Naive B cell (primary cell): ENCODE data around the gene TXNL4B. TPM values are rescaled to one million over a fixed set of nuclear protein-coding genes. Genes with fewer than 3 reads are reported as not detected.
A peak's percentile ranks its signal among the peaks of the same experiment; 100 is the strongest.
"Not testable (repeated sequence)": the region's sequence is repeated elsewhere in the genome, so short reads cannot be mapped to it uniquely, and the experiment has no call there.

Source experiments
- ATAC-seq, 2 donors: fragments of 150-1000 bp; cut with Tn5 transposase; 2 replicates each; pipeline ENCODE4 v1.10.0; 2021; ENCODE audit warnings: low read depth in 2 of 2, mild to moderate bottlenecking in 2 of 2, moderate library complexity in 2 of 2
- DNase-seq: peaks from one replicate; pipeline ENCODE4 v3.0.0; 2022
- H3K27ac Mint-ChIP-seq, 6 donors: one replicate each; pipeline ENCODE4 v1.8.0; 2020 to 2022; ENCODE audit warnings: mild to moderate bottlenecking in 6 of 6, mixed read lengths in 6 of 6, moderate library complexity in 5 of 6, inconsistent platforms in 2 of 6
- H3K27me3 Mint-ChIP-seq, 3 donors: one replicate each; pipeline ENCODE4 v1.8.0; 2021 to 2022; ENCODE audit warnings: mixed read lengths in 3 of 3, mild to moderate bottlenecking in 1 of 3
- H3K36me3 Mint-ChIP-seq, 2 donors: one replicate each; pipeline ENCODE4 v1.8.0; 2020 to 2022; ENCODE audit warnings: mixed read lengths in 2 of 2, inconsistent platforms in 1 of 2, mild to moderate bottlenecking in 1 of 2
- H3K4me1 Mint-ChIP-seq, 3 donors: one replicate each; pipeline ENCODE4 v1.8.0; 2020 to 2022; ENCODE audit warnings: mixed read lengths in 3 of 3, inconsistent platforms in 1 of 3, mild to moderate bottlenecking in 1 of 3, moderate library complexity in 1 of 3
- H3K4me3 Mint-ChIP-seq, 8 donors: one replicate each; pipeline ENCODE4 v1.8.0; 2020 to 2022; ENCODE audit warnings: mild to moderate bottlenecking in 8 of 8, mixed read lengths in 8 of 8, moderate library complexity in 8 of 8, inconsistent platforms in 2 of 8
- H3K9me3 Mint-ChIP-seq, 7 donors: one replicate each; pipeline ENCODE4 v1.8.0; 2020 to 2022; ENCODE audit warnings: mixed read lengths in 7 of 7, mild to moderate bottlenecking in 5 of 7, inconsistent platforms in 2 of 7, moderate library complexity in 1 of 7
- polyA plus RNA-seq, 6 donors: library from polyadenylated mRNA; unstranded; fragments of 300-500 nt; fragmentation: Illumina TruSeq; gene quantifications; one replicate each; pipeline ENCODE4 v1.2.3, GENCODE V29; 2021; ENCODE audit warnings: low read depth in 6 of 6

Gene TXNL4B
- polyA plus RNA-seq, 6 donors from 2014 or later, result 11.1 to 19.8 (median 16.0) TPM

- peaks cover 5 to 15% (median 10%) of the 10 kb centered on the region in 7 donors for H3K9me3 Mint-ChIP-seq
- peak within 1 kb of the TSS in 1 of 8 donors; percentile 35 for H3K4me3 Mint-ChIP-seq
- not testable (repeated sequence) for H3K36me3 Mint-ChIP-seq, H3K27me3 Mint-ChIP-seq, H3K27ac Mint-ChIP-seq, DNase-seq, ATAC-seq, H3K4me1 Mint-ChIP-seq
These were observed 39.1 kb downstream of the TXNL4B start, which contains the start of gene HP for GRCh38 chr16:72054254-72054847. Gene HP (plus strand): TSS chr16:72054505. CDS start chr16:72054653, 148 bp downstream.

DNA sequence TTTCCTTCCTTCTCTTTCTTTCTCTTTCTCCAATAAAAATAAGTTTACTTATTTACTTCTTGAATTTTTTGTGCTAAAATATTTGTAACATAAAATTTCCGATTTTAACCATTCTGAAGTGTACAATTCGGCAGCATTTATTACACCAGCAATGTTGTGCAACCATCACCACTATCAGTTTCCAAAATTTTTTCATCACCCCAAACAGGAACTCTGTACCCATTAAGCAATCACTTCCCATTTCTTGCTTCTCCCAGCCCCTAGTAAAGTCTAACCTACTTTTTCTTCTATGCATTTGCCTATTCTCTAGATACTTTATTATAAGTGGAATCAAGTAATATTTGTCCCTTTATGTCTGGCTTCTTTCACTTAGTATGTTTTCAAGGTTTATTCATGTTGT is 41.6 kb downstream of the TXNL4B start:
- no peak for DNase-seq
- ATAC-seq, result no peak
- peaks cover 5 to 27% (median 17%) of the 10 kb centered on the region in 7 donors for H3K9me3 Mint-ChIP-seq

DNA sequence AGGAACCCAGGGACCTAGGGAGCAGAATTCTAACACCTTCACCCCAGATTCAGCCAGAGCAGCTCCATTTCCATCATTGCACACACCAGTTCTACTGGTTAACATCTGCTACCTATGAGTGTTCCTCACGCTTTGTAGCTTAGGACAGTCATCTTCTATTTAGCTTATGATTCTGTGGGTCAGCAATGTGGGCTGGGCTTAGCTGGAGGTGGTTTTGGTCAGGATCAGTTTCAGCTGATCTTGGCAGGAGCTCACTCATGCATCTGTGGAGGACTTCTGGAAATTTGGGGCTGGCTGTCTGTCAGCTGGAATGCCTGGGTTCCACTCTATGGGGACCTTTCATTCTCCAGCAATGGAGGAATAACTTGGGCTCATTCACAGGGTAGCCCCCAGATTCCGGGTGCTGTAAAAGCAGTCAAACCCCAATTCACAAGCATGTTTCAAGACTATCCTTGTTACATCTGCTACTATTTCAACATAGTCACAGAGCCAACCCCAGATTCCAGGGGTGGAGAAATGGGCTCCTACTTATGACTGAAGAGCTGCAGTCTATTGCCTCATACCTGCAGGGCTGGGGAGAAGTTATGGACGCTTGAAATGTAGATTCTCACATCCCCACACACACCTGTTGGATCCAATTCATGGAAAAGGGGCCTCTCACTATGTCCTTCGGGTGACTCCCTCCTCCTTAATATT is 42.5 kb downstream of the TXNL4B start:
- Mint-ChIP-seq H3K4me3 (no peak overlapping the region), H3K27ac (no peak overlapping the region), H3K27me3 (no peaks in the 10 kb centered on the region), H3K9me3 (peaks cover 5 to 27% (median 17%) of the 10 kb centered on the region in 7 donors), H3K36me3 (peaks cover 6 to 9% of the 10 kb centered on the region in 2 donors), H3K4me1 (no peaks in the 10 kb centered on the region)
- no peak for ATAC-seq
- DNase-seq, result no peak

More for the DNA sequence above, 41.6 kb downstream of the TXNL4B start:
- Mint-ChIP-seq H3K4me3 (no peak overlapping the region), H3K27ac (peak overlapping the region in 1 of 6 donors; percentile 1), H3K36me3 (peaks cover 6 to 9% of the 10 kb centered on the region in 2 donors), H3K4me1 (no peaks in the 10 kb centered on the region), H3K27me3 (no peaks in the 10 kb centered on the region)

DNA sequence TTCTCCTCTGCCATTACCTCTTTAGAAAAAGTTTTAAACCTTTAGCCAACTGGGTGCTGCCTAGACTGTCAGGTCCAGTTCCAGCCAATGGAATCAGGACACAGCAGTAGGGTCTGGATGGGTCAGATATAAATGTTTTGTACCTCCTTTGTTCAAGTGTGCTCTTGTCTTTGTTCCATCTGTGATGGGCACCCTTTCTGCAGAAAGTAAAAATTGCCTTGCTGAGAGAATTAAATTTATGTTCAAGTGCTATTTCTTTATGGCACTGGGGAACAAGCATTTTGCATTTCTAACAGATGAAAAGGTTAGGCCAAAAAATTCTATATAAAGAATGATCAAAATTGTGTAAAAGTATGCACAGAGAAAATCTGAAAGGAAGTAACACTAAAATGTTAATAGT is 44.3 kb downstream of the TXNL4B start:
- H3K27ac Mint-ChIP-seq, result no peak overlapping the region
- no peaks in the 10 kb centered on the region for H3K27me3 Mint-ChIP-seq
- peaks cover 6 to 9% of the 10 kb centered on the region in 2 donors for H3K36me3 Mint-ChIP-seq
- ATAC-seq, result no peak
- no peak for DNase-seq
- H3K9me3 Mint-ChIP-seq, result peaks cover 5 to 27% (median 17%) of the 10 kb centered on the region in 7 donors
- H3K4me1 Mint-ChIP-seq, result no peaks in the 10 kb centered on the region
- H3K4me3 Mint-ChIP-seq, result no peak overlapping the region

DNA sequence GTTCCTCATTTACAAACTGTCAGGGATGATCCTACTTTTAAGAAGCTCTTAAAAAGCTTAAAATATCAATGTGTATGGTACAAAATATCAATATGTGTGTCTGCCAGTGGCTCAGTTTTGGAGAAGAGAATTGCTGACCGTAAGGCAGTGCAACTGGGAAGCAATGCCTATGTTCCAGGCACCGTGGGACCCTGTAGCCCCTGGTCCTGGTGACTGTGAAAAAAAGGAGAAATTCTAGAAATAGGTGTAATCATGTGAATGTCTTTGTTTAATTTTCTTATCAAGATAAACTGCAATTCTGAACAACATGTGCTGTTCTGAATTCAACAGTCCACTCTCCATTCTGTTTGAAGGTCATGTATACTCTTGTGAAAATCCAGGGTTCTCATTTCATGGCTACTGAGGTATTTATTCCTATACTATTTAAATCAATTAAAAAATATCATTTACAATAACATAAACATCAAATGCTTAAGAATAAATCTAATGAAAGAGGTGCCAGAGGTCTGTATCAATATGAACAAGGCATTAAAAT is 48.5 kb downstream of the TXNL4B start:
- DNase-seq, result no peak
- Mint-ChIP-seq H3K4me1 (no peaks in the 10 kb centered on the region), H3K27me3 (no peaks in the 10 kb centered on the region), H3K36me3 (peaks cover 18 to 20% of the 10 kb centered on the region in 2 donors), H3K9me3 (peaks cover 2 to 21% (median 14%) of the 10 kb centered on the region in 7 donors), H3K4me3 (no peak overlapping the region), H3K27ac (no peak overlapping the region)
- ATAC-seq, result no peak

DNA sequence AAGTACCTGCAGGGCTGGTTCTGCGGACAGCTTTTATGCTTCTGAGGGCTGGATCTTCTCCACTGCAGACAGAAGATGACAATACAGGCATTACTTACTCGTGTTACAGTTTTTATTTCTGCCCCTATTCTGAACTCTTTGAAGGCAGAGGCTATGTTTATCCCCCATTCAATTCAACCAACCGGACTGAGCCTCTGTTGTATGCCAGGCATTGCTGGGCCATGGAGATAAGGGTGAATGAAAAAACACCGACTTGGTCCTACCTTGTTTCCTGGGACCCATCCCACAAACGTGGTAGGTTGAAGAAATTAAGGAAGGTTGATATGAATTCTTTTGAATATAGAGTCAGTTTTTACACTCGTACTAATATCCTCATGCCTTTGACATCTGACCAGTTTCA is 49.1 kb downstream of the TXNL4B start:
- DNase-seq (no peak), ATAC-seq (no peak)
- peaks cover 14 to 20% of the 10 kb centered on the region in 2 donors for H3K36me3 Mint-ChIP-seq
- H3K27me3 Mint-ChIP-seq, result no peaks in the 10 kb centered on the region
- H3K4me3 Mint-ChIP-seq, result no peak overlapping the region
- H3K9me3 Mint-ChIP-seq, result peaks cover 0 to 15% (median 10%) of the 10 kb centered on the region in 7 donors
- H3K27ac Mint-ChIP-seq, result no peak overlapping the region
- no peaks in the 10 kb centered on the region for H3K4me1 Mint-ChIP-seq

DNA sequence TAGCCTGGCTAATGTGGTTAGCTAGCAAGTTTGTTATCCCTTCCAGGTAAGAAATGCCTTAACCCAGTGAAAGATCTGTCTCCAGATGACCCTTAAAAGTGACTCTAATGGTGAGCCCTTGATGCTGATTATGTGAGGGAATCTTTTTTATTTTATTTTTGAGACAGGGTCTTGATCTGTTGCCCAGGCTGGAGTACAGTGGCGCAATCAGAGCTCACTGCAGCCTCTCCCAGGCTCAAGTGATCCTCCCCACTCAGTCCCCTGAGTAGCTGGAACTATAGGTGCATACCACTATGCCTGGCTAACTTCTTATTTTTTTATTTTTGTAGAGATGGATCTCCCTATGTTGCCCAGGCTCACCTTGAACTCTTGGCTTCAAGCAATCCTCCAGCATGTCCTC is 49.9 kb downstream of the TXNL4B start:
- H3K27ac Mint-ChIP-seq, result no peak overlapping the region
- H3K36me3 Mint-ChIP-seq, result peaks cover 14% of the 10 kb centered on the region in 2 donors
- no peaks in the 10 kb centered on the region for H3K4me1 Mint-ChIP-seq
- no peaks in the 10 kb centered on the region for H3K27me3 Mint-ChIP-seq
- no peak overlapping the region for H3K4me3 Mint-ChIP-seq
- H3K9me3 Mint-ChIP-seq, result peaks cover 0 to 8% (median 4%) of the 10 kb centered on the region in 7 donors
- ATAC-seq (no peak), DNase-seq (no peak)

- H3K27me3 Mint-ChIP-seq, result no peaks in the 10 kb centered on the region
- DNase-seq (no peak), ATAC-seq (no peak)
- peaks cover 14% of the 10 kb centered on the region in 2 donors for H3K36me3 Mint-ChIP-seq
- H3K27ac Mint-ChIP-seq, result no peak overlapping the region
- H3K4me3 Mint-ChIP-seq, result no peak overlapping the region
- H3K9me3 Mint-ChIP-seq, result peaks cover 0 to 8% (median 4%) of the 10 kb centered on the region in 7 donors
- no peaks in the 10 kb centered on the region for H3K4me1 Mint-ChIP-seq
These were observed 50.4 kb downstream of the TXNL4B start for GRCh38 chr16:72043058-72043457.

DNA sequence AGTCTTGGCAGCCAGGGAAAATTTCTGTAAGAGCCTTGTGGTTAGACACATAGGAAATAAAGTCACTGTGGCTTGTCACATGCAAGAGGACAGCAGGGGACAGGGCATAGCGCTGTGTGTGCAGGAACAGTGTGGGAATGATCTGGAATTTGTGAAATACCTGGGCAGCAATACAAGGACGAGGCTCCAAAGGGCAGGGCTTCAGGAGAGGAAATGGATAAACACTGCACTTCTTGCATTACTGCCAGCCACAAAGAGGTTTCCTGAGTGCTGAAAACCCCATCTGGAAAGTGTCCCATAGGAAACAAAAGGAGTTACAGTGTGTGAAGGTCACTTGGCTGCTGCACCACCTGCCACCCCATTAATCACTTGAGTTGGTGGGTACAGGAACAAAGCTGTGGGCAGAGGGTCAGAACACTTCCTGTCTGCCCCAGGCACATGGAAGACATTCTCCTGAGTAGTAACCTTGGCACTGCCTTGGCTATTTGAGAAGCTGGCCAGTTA is 51.2 kb downstream of the TXNL4B start:
- no peaks in the 10 kb centered on the region for H3K27me3 Mint-ChIP-seq
- no peaks in the 10 kb centered on the region for H3K4me1 Mint-ChIP-seq
- H3K9me3 Mint-ChIP-seq, result peaks cover 0 to 8% (median 1%) of the 10 kb centered on the region in 7 donors
- no peak overlapping the region for H3K4me3 Mint-ChIP-seq
- H3K36me3 Mint-ChIP-seq, result peaks cover 14% of the 10 kb centered on the region in 2 donors
- H3K27ac Mint-ChIP-seq, result peak overlapping the region in 1 of 6 donors; percentile 21
- DNase-seq (no peak), ATAC-seq (no peak)

DNA sequence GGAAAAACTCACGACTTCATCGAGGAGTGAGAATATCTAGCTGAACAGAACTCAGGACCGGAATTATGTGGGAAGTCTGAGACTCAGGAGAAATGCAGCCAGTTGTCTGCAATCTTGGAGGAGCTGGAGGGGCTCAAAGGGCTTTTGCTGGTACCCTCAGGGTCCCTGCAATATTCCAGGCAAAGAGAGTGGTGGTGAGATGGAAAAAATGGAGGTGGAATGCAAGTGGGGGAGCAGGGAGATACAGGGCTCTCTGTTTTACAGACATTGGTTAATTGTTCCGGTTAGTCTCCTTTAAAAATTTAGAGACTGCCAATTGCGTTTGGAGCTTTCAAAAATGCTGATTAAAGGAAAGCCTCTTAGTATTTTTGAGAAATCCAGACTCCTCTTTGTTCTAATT is 57.3 kb downstream of the TXNL4B start:
- no peak overlapping the region for H3K27ac Mint-ChIP-seq
- peaks cover 0 to 3% (median 0%) of the 10 kb centered on the region in 7 donors for H3K9me3 Mint-ChIP-seq
- H3K36me3 Mint-ChIP-seq, result peaks cover 15 to 16% of the 10 kb centered on the region in 2 donors

More for the DNA sequence above, 57.3 kb downstream of the TXNL4B start:
- Mint-ChIP-seq H3K27me3 (no peaks in the 10 kb centered on the region), H3K4me3 (no peak overlapping the region), H3K4me1 (no peaks in the 10 kb centered on the region)
- ATAC-seq, result no peak
- no peak for DNase-seq

Other genes starting within 250 kb of the TXNL4B start
- 10 to 100 TPM in 3 of 6 donors, 1 to 10 TPM in 3; 7.2 to 44.9 (median 10.2) TPM for gene ATXN1L, start 247.6 kb downstream of the TXNL4B start, polyA plus RNA-seq
- 10 to 100 TPM; 19.0 to 34.4 (median 26.9) TPM for gene ZNF821, start 209.4 kb downstream of the TXNL4B start, polyA plus RNA-seq
- 100 to 1,000 TPM; 138 to 178 (median 155) TPM for gene IST1, start 198.1 kb downstream of the TXNL4B start, polyA plus RNA-seq
- not detected for gene PKD1L3, start 93.2 kb downstream of the TXNL4B start, polyA plus RNA-seq
- gene DHODH, start 84.9 kb downstream of the TXNL4B start, polyA plus RNA-seq, result 10 to 100 TPM in 2 of 6 donors, 1 to 10 TPM in 4; 4.3 to 13.0 (median 9.0) TPM
- gene HP, start 39.1 kb downstream of the TXNL4B start, polyA plus RNA-seq, result under 1 TPM in 2 of 6 donors, not detected in 4; 0.38 to 0.53 TPM
- gene HPR, start 30.4 kb downstream of the TXNL4B start, polyA plus RNA-seq, result not detected
- gene DHX38, start 227 bp upstream of the TXNL4B start, polyA plus RNA-seq, result 10 to 100 TPM; 15.3 to 29.6 (median 20.1) TPM
- gene PMFBP1, start 78.5 kb upstream of the TXNL4B start, polyA plus RNA-seq, result 1 to 10 TPM in 1 of 6 donors, under 1 TPM in 1, not detected in 4; 0.23 to 1.3 TPM